ENCODE results near the gene MOCOS. TPM values are rescaled to one million over a fixed set of nuclear protein-coding genes. Genes with fewer than 3 reads are reported as not detected.

Gene MOCOS
- total RNA-seq, 1 experiment from 2014 or later: 3.0 TPM

GRCh38 chr18:36303211-36303844 is 116.0 kb downstream of the MOCOS start:
- no peak overlapping the region for H3K27ac ChIP-seq (ENCODE audit: low read length)
- H3K27me3 ChIP-seq (ENCODE audit: control insufficient read depth, insufficient read depth, low read length): no peaks in the 10 kb centered on the region
- CTCF ChIA-PET: no interaction called here
- intact Hi-C loops (cut with micrococcal nuclease; ENCODE audit: unreplicated experiment) (no loop called here), in situ Hi-C loops (cut with HindIII; ENCODE audit: low pct_unique_long_range_greater_than_20kb, low sequenced_read_pairs) (no loop called here)
- TF ChIP-seq POLR2AphosphoS5 (IDR thresholded peaks at IDR 0.05; ENCODE audit: low read depth, low read length): no peak
- TF ChIP-seq TCF7L2 (IDR thresholded peaks at IDR 0.05; ENCODE audit: low read depth, low read length): no peak
- no peak for TF ChIP-seq REST (IDR thresholded peaks at IDR 0.05; ENCODE audit: insufficient read depth in 1 of 2, low read depth in 2 of 2, low read length in 1 of 2)
- no peak for TF ChIP-seq SIN3A (IDR thresholded peaks at IDR 0.05; ENCODE audit: borderline replicate concordance, insufficient read depth, low read depth, low read length)
- POLR2A ChIA-PET: no interaction called here
- no peaks in the 10 kb centered on the region for H3K9me3 ChIP-seq (ENCODE audit: control insufficient read depth, insufficient read depth, low read depth, low read length)
- no peak overlapping the region for H3K4me3 ChIP-seq (ENCODE audit: low read depth in 2 of 2, low read length in 2 of 2)
- H3K36me3 ChIP-seq (ENCODE audit: control insufficient read depth, insufficient read depth, low read length): no peaks in the 10 kb centered on the region
- no TSS peak for BruUV-seq (replicated peaks)
- ATAC-seq (no peak), DNase-seq (ENCODE audit: low read depth, low spot score) (no peak)
- H3K4me1 ChIP-seq (ENCODE audit: control insufficient read depth, insufficient read depth, low read length): peaks cover 47% of the 10 kb centered on the region

GRCh38 chr18:36304723-36305122 is 117.4 kb downstream of the MOCOS start:
- Histone ChIP-seq H3K27ac (ENCODE audit: low read length) (no peak overlapping the region; the same call in 1 of the 2 replicates), H3K4me1 (ENCODE audit: control insufficient read depth, insufficient read depth, low read length) (peaks cover 48% of the 10 kb centered on the region), H3K9me3 (ENCODE audit: control insufficient read depth, insufficient read depth, low read depth, low read length) (no peaks in the 10 kb centered on the region), H3K4me3 (ENCODE audit: low read depth in 2 of 2, low read length in 2 of 2) (no peak overlapping the region), H3K36me3 (ENCODE audit: control insufficient read depth, insufficient read depth, low read length) (no peaks in the 10 kb centered on the region), H3K27me3 (ENCODE audit: control insufficient read depth, insufficient read depth, low read length) (no peaks in the 10 kb centered on the region)
- DNase-seq (ENCODE audit: low read depth, low spot score): no peak
- ChIA-PET CTCF (no interaction called here), POLR2A (no interaction called here)
- no peak for ATAC-seq
- no TSS peak for BruUV-seq (replicated peaks)
- TF ChIP-seq SIN3A (IDR thresholded peaks at IDR 0.05; ENCODE audit: borderline replicate concordance, insufficient read depth, low read depth, low read length) (no peak), POLR2AphosphoS5 (IDR thresholded peaks at IDR 0.05; ENCODE audit: low read depth, low read length) (no peak), CTCF (IDR thresholded peaks at IDR 0.05) (no peak), REST (IDR thresholded peaks at IDR 0.05; ENCODE audit: insufficient read depth in 1 of 2, low read depth in 2 of 2, low read length in 1 of 2) (no peak), TCF7L2 (IDR thresholded peaks at IDR 0.05; ENCODE audit: low read depth, low read length) (no peak)
- intact Hi-C loops (cut with micrococcal nuclease; ENCODE audit: unreplicated experiment): no loop called here
- in situ Hi-C loops (cut with HindIII; ENCODE audit: low pct_unique_long_range_greater_than_20kb, low sequenced_read_pairs): no loop called here
